Skeletal muscle tissue (tissue), 4 donors: ENCODE measurements around the gene CFAP97D1. TPM values are rescaled to one million over a fixed set of nuclear protein-coding genes. Genes with fewer than 3 reads are reported as not detected.

Experiments used
- H3K27ac ChIP-seq: one replicate; pipeline ENCODE4 v1.7.0; 2013; ENCODE audit warnings: mild to moderate bottlenecking, low read depth, low read length, inconsistent platforms
- H3K27me3 ChIP-seq, 3 donors: one replicate each; pipeline ENCODE4 v1.7.0; 2013; ENCODE audit warnings: low read length in 3 of 3; ENCODE audit not compliant: control insufficient read depth in 3 of 3, insufficient read depth in 3 of 3
- H3K36me3 ChIP-seq, 3 donors: one replicate each; pipeline ENCODE4 v1.7.0; 2013; ENCODE audit warnings: low read length in 3 of 3; ENCODE audit not compliant: control insufficient read depth in 3 of 3, insufficient read depth in 3 of 3
- H3K4me1 ChIP-seq, 3 donors: one replicate each; pipeline ENCODE4 v1.7.0; 2013; ENCODE audit warnings: low read length in 3 of 3, mild to moderate bottlenecking in 3 of 3; ENCODE audit not compliant: control insufficient read depth in 3 of 3, insufficient read depth in 3 of 3
- H3K4me3 ChIP-seq, 3 donors: one replicate each; pipeline ENCODE4 v1.7.0; 2013; ENCODE audit warnings: low read length in 3 of 3
- H3K9ac ChIP-seq, 3 donors: one replicate each; pipeline ENCODE4 v1.7.0; 2013; ENCODE audit warnings: low read length in 3 of 3, mild to moderate bottlenecking in 3 of 3, moderate library complexity in 2 of 3, low read depth in 1 of 3
- H3K9me3 ChIP-seq, 3 donors: one replicate each; pipeline ENCODE4 v1.7.0; 2013; ENCODE audit warnings: low read length in 3 of 3; ENCODE audit not compliant: control insufficient read depth in 3 of 3
- total RNA-seq: library from RNA; depleted of rRNA; stranded (reverse); fragments of >200 nt; gene quantifications from one replicate; pipeline ENCODE4 v1.2.3, GENCODE V29; 2014
- donor health status: Osteomylitis.

CFAP97D1 gene
- total RNA-seq, 1 donor from 2014 or later = not detected

- H3K4me3 ChIP-seq = no peak overlapping the region
- no peaks in the 10 kb centered on the region for H3K27me3 ChIP-seq
- H3K9ac ChIP-seq = peak overlapping the region in 1 of 3 donors; percentile 33
- H3K9me3 ChIP-seq = no peaks in the 10 kb centered on the region
- H3K4me1 ChIP-seq = peaks cover 10 to 24% (median 19%) of the 10 kb centered on the region in 3 donors
- H3K36me3 ChIP-seq = peaks cover 38 to 57% (median 39%) of the 10 kb centered on the region in 3 donors
- H3K27ac ChIP-seq = no peak overlapping the region
These were observed 13.7 kb upstream of the CFAP97D1 start for GRCh38 chr17:43766413-43767052.

DNA sequence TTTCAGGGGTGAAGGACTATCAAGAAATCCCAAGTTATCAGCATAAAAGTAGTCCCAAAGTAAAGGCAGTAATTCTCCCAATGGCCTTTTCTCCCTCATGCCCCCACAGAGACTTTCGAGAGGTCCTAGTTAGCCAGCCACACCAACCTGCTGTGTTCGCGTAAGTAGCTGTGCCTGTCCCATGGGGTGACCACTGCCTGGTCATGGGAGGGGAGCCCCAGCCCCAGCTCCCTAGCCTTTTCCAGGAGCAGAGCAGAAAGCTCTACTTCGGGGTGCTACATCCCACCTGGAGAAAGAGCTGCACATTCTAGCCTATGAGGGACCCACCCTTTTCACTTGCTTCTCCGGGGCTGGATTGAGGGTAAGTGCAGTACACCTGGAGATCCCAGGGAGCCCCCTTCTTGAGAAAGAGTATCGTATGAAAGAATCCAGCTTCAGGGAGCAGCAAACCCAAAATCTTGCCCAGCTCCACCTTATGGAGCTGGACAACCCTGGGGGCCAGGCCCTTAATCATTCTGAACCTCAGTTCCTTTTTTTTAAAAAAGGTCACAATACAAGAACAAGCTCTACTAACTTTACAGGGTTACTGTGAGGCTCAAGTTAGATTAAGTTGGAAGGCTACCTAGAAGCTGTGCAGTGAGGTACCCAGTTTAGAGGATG, 13.1 kb upstream of the CFAP97D1 start:
- H3K27me3 ChIP-seq = no peaks in the 10 kb centered on the region

DNA sequence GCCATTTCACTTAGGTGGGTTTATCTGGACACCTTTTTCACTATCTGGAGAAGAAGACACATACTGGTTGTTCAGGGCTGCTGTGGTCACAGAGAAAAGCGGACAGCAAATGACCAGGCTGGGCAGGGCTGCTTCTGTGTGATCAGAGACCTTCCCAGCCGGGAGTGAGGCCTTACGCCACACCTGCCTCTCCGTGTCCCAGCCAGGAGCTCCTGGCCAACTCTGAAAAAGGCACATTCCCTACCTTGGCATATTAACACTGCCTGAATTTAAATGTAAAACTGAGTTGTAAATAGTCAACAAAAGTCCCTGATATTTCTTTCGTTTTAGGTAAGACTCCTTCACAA, 12.5 kb upstream of the CFAP97D1 start:
- Histone ChIP-seq H3K36me3 (peaks cover 46 to 65% (median 47%) of the 10 kb centered on the region in 3 donors), H3K27ac (no peak overlapping the region), H3K4me3 (no peak overlapping the region), H3K4me1 (peaks cover 17 to 34% (median 25%) of the 10 kb centered on the region in 3 donors), H3K9me3 (no peaks in the 10 kb centered on the region), H3K27me3 (no peaks in the 10 kb centered on the region), H3K9ac (peak overlapping the region in 1 of 3 donors; percentile 40)

More for the DNA sequence above, 13.1 kb upstream of the CFAP97D1 start:
- Histone ChIP-seq H3K36me3 (peaks cover 41 to 60% (median 42%) of the 10 kb centered on the region in 3 donors), H3K9me3 (no peaks in the 10 kb centered on the region), H3K27ac (no peak overlapping the region), H3K9ac (peak overlapping the region in 1 of 3 donors; percentile 33), H3K4me3 (no peak overlapping the region), H3K4me1 (peaks cover 12 to 29% (median 20%) of the 10 kb centered on the region in 3 donors)

- Histone ChIP-seq H3K9me3 (no peaks in the 10 kb centered on the region), H3K27me3 (no peaks in the 10 kb centered on the region), H3K4me3 (no peak overlapping the region), H3K9ac (peak overlapping the region in 1 of 3 donors; percentile 33), H3K27ac (no peak overlapping the region), H3K36me3 (peaks cover 52 to 69% (median 53%) of the 10 kb centered on the region in 3 donors), H3K4me1 (peaks cover 24 to 41% (median 32%) of the 10 kb centered on the region in 3 donors)
These were observed 11.9 kb upstream of the CFAP97D1 start for GRCh38 chr17:43768382-43768781.

DNA sequence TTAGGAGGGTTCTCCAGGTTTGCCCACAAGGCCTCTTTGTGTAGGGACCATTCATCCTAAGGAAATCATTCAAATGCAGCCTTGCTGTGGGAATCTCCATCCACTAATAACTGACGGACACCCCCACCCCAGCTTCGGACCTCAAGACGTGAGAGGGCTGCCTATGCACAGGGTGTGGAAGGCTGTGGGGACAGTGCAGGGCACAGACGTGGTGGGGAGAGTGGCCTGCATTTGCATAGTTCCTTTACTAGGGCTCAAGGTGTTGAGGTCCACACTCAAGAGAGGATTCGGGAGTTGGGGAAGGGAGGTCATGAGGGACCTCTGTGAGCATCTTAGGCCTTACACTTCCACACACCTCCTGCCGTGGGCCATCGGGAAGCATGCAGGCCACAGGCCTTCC, 11.3 kb upstream of the CFAP97D1 start:
- Histone ChIP-seq H3K27ac (no peak overlapping the region), H3K9me3 (no peaks in the 10 kb centered on the region), H3K9ac (peak overlapping the region in 1 of 3 donors; percentile 33), H3K36me3 (peaks cover 54 to 66% (median 54%) of the 10 kb centered on the region in 3 donors), H3K27me3 (no peaks in the 10 kb centered on the region), H3K4me3 (no peak overlapping the region), H3K4me1 (peaks cover 30 to 46% (median 37%) of the 10 kb centered on the region in 3 donors)

- H3K9me3 ChIP-seq = no peaks in the 10 kb centered on the region
- no peak overlapping the region for H3K27ac ChIP-seq
- no peak overlapping the region for H3K4me3 ChIP-seq
- peaks cover 34 to 51% (median 42%) of the 10 kb centered on the region in 3 donors for H3K4me1 ChIP-seq
- H3K9ac ChIP-seq = no peak overlapping the region
- peaks cover 59 to 71% (median 59%) of the 10 kb centered on the region in 3 donors for H3K36me3 ChIP-seq
- no peaks in the 10 kb centered on the region for H3K27me3 ChIP-seq
These were observed 10.8 kb upstream of the CFAP97D1 start for GRCh38 chr17:43769426-43769825.

- H3K27me3 ChIP-seq = no peaks in the 10 kb centered on the region
- no peak overlapping the region for H3K4me3 ChIP-seq
- no peak overlapping the region for H3K27ac ChIP-seq
- H3K4me1 ChIP-seq = peaks cover 38 to 55% (median 47%) of the 10 kb centered on the region in 3 donors
- peaks cover 63 to 72% (median 63%) of the 10 kb centered on the region in 3 donors for H3K36me3 ChIP-seq
- no peak overlapping the region for H3K9ac ChIP-seq
- H3K9me3 ChIP-seq = no peaks in the 10 kb centered on the region
These were observed 10.4 kb upstream of the CFAP97D1 start for GRCh38 chr17:43769859-43770258.

DNA sequence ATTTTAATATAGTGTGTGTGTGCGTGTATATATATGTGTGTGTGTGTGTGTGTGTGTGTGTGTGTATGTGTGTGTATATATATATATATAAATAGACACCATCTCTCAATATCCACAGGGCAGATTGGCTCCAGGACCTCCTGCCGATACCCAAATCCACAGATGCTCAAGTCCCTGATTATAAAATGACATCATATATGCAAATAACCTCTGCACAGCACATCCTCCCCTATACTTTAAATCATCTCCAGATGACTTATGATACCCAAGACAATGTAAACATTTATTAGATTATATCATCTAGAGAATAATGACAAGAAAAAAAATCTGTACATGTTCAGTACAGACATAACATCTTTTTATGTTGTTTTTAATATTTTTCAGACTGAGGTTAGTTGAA, 9.3 kb upstream of the CFAP97D1 start:
- H3K9ac ChIP-seq = no peak overlapping the region
- H3K9me3 ChIP-seq = no peaks in the 10 kb centered on the region
- H3K4me1 ChIP-seq = peaks cover 49 to 65% (median 56%) of the 10 kb centered on the region in 3 donors
- H3K27me3 ChIP-seq = no peaks in the 10 kb centered on the region
- H3K27ac ChIP-seq = no peak overlapping the region
- H3K4me3 ChIP-seq = no peak overlapping the region
- H3K36me3 ChIP-seq = peaks cover 63 to 66% (median 65%) of the 10 kb centered on the region in 3 donors

DNA sequence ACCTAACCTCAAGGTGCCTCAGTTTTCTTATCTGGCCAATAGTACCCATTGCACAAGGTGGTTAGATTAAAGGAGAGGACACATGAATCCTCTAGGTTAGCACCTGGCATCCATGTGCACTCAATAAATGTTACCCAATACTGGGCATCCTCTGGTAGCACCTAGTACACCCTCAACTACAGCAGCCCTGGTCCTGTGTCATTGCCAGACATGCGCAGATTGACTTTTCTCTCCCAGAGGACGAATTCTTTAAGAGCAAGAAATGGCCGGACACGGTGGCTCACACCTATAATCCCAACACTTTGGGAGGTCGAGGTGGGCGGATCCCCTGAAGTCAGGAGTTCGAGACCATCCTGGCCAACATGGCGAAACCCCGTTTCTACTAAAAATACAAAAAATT, 8.8 kb upstream of the CFAP97D1 start:
- Histone ChIP-seq H3K9ac (no peak overlapping the region), H3K27me3 (no peaks in the 10 kb centered on the region), H3K36me3 (peaks cover 58 to 70% (median 60%) of the 10 kb centered on the region in 3 donors), H3K4me1 (peaks cover 54 to 70% (median 61%) of the 10 kb centered on the region in 3 donors), H3K4me3 (no peak overlapping the region), H3K9me3 (no peaks in the 10 kb centered on the region), H3K27ac (no peak overlapping the region)
